HepG2 (cell line): ENCODE measurements around the gene MRM2. TPM values are rescaled to one million over a fixed set of nuclear protein-coding genes. Genes with fewer than 3 reads are reported as not detected.

ENCODE experiments used
- AHR ChIP-seq: IDR thresholded peaks from 2 replicates; pipeline ENCODE4 v1.6.1; 2018; ENCODE audit warnings: missing genetic modification reagents, missing compliant biosample characterization
- ASH2L ChIP-seq: fragments of 300-600, 200-600 bp; sonication (generic); IDR thresholded peaks from 2 replicates; pipeline ENCODE4 v1.7.0; 2017; ENCODE audit warnings: low read depth, mild to moderate bottlenecking, moderate library complexity, mixed read lengths, low read length; ENCODE audit not compliant: insufficient read length
- MATR3 ChIP-seq: sonication (generic); formaldehyde crosslinking; IDR thresholded peaks from 2 replicates; pipeline ENCODE4 v1.4.0; 2020; ENCODE audit warnings: missing genetic modification reagents
- MXD4 ChIP-seq: IDR thresholded peaks from 2 replicates; pipeline ENCODE4 v1.6.1; 2016; ENCODE audit warnings: mild to moderate bottlenecking, missing biosample characterization, missing genetic modification reagents
- MYPOP ChIP-seq: sonication (generic); formaldehyde crosslinking; IDR thresholded peaks from 2 replicates; pipeline ENCODE4 v1.8.1; 2023; ENCODE audit warnings: mild to moderate bottlenecking, moderate library complexity, missing genetic modification reagents
- PAXIP1 ChIP-seq: sonication (generic); formaldehyde crosslinking; conservative IDR thresholded peaks from 2 replicates; pipeline ENCODE4 v1.4.0; 2020; ENCODE audit warnings: mild to moderate bottlenecking, missing genetic modification reagents, moderate library complexity
- PHF8 ChIP-seq: sonication (generic); formaldehyde crosslinking; IDR thresholded peaks from 2 replicates; pipeline ENCODE4 v1.5.0; 2020; ENCODE audit warnings: missing genetic modification reagents
- PRMT3 ChIP-seq: sonication (generic); formaldehyde crosslinking; IDR thresholded peaks from 2 replicates; pipeline ENCODE4 v1.8.1; 2022; ENCODE audit warnings: low read depth, mild to moderate bottlenecking, moderate library complexity, missing genetic modification reagents, borderline replicate concordance
- SOX6 ChIP-seq, 2 experiments: fragments of 450-650 bp in 1 of 2; sonication (generic) in 1 of 2; formaldehyde crosslinking in 1 of 2; IDR thresholded peaks; 2 replicates each; pipeline versions ENCODE4 v1.4.0 to v1.6.1; 2017 to 2020; ENCODE audit warnings: antibody characterized with exemption in 1 of 2, mild to moderate bottlenecking in 1 of 2, missing genetic modification reagents in 1 of 2
- TARDBP ChIP-seq: sonication (generic); formaldehyde crosslinking; IDR thresholded peaks from 2 replicates; pipeline ENCODE4 v1.8.0; 2022; ENCODE audit warnings: mild to moderate bottlenecking, missing genetic modification reagents
- TEAD3 ChIP-seq: optimal IDR thresholded peaks from 2 replicates; pipeline ENCODE3; 2016; ENCODE audit warnings: borderline replicate concordance
- UBTF ChIP-seq: sonication (generic); formaldehyde crosslinking; IDR thresholded peaks from 2 replicates; pipeline ENCODE4 v1.4.0; 2020; ENCODE audit warnings: mild to moderate bottlenecking, missing genetic modification reagents
- ZBTB26 ChIP-seq: IDR thresholded peaks from 2 replicates; pipeline ENCODE4 v1.6.1; 2016; ENCODE audit warnings: missing compliant biosample characterization, missing genetic modification reagents, borderline replicate concordance
- ZNF230 ChIP-seq: sonication (generic); formaldehyde crosslinking; IDR thresholded peaks from 2 replicates; pipeline ENCODE4 v1.4.0; 2020; ENCODE audit warnings: mild to moderate bottlenecking, missing genetic modification reagents
- ZNF564 ChIP-seq: sonication (generic); formaldehyde crosslinking; IDR thresholded peaks from 2 replicates; pipeline ENCODE4 v1.8.1; 2023; ENCODE audit warnings: mild to moderate bottlenecking, missing genetic modification reagents
- ZXDC ChIP-seq: sonication (generic); formaldehyde crosslinking; IDR thresholded peaks from 2 replicates; pipeline ENCODE4 v1.5.0; 2020; ENCODE audit warnings: mild to moderate bottlenecking, missing genetic modification reagents
- polyA plus RNA-seq, 8 experiments: library from polyadenylated mRNA; depleted of rRNA in 3 of 8; stranded (reverse) in 7 of 8; unstranded in 1 of 8; fragments of >200 nt; fragmentation: Illumina TruSeq in 4 of 8; extraction: Trizol in 4 of 8; gene quantifications; 2 replicates each; pipeline versions ENCODE4 v1.2.1 to v1.2.3, GENCODE V29; 2011 to 2016; ENCODE audit warnings: low read depth in 4 of 8, missing spikeins in 1 of 8, mixed read lengths in 1 of 8; ENCODE audit not compliant: insufficient read depth in 1 of 8
- total RNA-seq, 5 experiments: library from RNA; depleted of rRNA; stranded (reverse); fragments of >200 nt; fragmentation: Illumina TruSeq; extraction: Trizol; gene quantifications; 2 replicates each; pipeline ENCODE4 v1.2.3, GENCODE V29; 2016; ENCODE audit warnings: low read depth in 1 of 5

Gene MRM2
- total and polyA plus RNA-seq, 2 of the 13 experiments (the other 11 are each of a cell fraction or from before 2014, with no cell fraction given) = 13.2 to 34.2 TPM

- TF ChIP-seq PAXIP1 (CRISPR knock-in tag) (0 out of 2 replicates have a peak, but pooled peaks have one; percentile 31), MYPOP (CRISPR knock-in tag) (peak; percentile 83; the same call in 1 of the 2 replicates), PHF8 (CRISPR knock-in tag) (peak; percentile 97), SOX6 (IDR thresholded peaks at IDR 0.05) (no peak), SOX6 (CRISPR knock-in tag; IDR thresholded peaks at IDR 0.05) (no peak), MATR3 (CRISPR knock-in tag) (no peak), AHR (peak; percentile 63; the same call in 1 of the 2 replicates), UBTF (peak; percentile 82), ZXDC (0 out of 2 replicates have a peak, but pooled peaks have one; percentile 44), ASH2L (peak; percentile 80), PRMT3 (peak; percentile 76; the same call in 1 of the 2 replicates), ZNF564 (CRISPR knock-in tag) (peak; percentile 89), TEAD3 (CRISPR knock-in tag) (peak; percentile 72), MXD4 (CRISPR knock-in tag) (peak; percentile 94; the same call in 1 of the 2 replicates), ZNF230 (CRISPR knock-in tag) (no peak), ZBTB26 (CRISPR knock-in tag) (peak; percentile 55; the same call in 1 of the 2 replicates), TARDBP (CRISPR knock-in tag) (peak; percentile 74)
Observed at GRCh38 chr7:2241580-2242540, at the start of gene MRM2, which contains the start of gene NUDT1 (continued).
